ENCODE results near the gene GALNT17.
"Not testable (repeated sequence)": the region's sequence is repeated elsewhere in the genome, so short reads cannot be mapped to it uniquely, and the experiment has no call there.

The GALNT17 gene

DNA sequence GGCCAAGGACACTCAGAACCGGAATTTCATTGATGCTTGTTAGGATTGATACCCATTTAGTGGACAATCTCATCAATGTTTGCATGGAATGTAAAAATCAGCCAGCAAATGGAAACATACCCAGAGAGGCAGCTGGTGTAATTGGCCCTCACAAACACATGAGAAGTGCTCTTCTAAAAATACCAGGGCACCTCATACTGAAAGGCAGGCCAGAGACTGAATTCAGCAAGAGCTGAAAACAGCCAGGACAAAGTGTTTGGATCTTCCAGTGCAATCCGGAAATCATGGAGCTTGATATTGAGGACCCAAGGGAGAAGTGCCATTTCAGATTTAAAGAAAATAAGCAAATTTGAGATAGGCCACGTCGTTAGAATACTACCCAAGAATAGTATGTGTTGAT lies 498.6 kb downstream of the GALNT17 start:
- no peak for DNase-seq (ENCODE audit: low read depth in 2 of 2)

DNA sequence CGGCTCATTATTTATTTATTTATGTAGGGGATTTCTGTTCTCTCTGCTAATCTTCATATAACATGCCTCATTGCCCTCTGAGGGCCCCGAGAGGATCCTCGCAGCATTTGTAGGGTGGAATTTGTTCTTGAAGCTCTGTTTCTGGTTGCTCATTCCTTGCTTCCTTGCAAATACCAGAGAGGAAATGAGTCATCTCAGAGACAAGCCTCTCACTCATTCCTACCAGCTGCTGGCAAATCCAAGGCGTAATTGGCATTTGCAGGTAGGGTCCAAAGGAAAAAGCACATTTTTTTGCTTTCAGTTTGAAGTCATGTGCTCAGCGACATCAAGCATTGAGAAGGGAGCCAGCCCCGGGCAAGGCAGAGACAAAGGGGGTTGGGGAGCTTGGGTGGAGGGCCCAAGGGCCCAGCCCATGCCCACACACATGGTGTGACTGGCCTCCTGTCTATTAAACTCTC lies 501.6 kb downstream of the GALNT17 start:
- no peak for DNase-seq (ENCODE audit: low read depth in 2 of 2)

- DNase-seq (ENCODE audit: low read depth in 2 of 2), result not testable (repeated sequence)
Observed at GRCh38 chr7:71635849-71636248, 503.9 kb downstream of the GALNT17 start.

GRCh38 chr7:71636329-71636728 lies 504.4 kb downstream of the GALNT17 start:
- no peak for DNase-seq (ENCODE audit: low read depth in 2 of 2)

DNA sequence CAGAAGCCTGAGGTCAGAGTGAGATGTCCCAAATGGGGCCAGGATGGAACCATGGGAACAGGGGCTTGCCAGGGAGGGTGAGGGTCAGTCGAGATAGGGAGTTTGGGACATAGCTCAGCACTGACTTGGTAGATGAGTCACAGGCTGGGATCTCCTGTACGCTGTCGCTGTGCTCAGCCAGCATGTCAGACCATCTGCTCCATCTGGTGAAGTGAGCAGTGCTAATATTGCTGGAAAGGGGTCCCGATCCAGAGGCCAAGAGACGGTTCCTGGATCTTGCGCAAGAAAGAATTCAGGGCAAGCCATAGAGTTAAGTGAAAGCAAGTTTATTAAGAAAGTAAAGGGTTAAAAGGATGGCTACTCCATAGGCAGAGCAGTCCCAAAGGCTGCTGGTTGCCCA lies 505.6 kb downstream of the GALNT17 start:
- DNase-seq (ENCODE audit: low read depth in 2 of 2), result no peak

DNA sequence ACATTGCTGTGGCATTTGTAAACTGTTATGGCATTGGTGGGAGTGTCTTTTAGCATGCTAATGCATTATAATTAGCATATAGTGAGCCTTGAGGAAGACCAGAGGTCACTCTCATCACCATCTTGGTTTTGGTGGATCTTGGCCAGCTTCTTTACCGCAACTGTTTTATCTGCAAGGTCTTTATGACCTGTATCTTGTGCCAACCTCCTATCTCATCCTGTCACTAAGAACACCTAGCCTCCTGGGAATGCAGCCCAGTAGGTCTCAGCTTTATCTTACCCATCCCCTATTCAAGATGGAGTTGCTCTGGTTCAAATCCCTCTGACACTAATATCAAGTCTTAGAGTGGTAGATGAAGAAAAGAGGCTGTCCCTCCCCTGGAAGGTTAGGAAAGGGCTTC lies 506.2 kb downstream of the GALNT17 start:
- no peak for DNase-seq (ENCODE audit: low read depth in 2 of 2)

DNA sequence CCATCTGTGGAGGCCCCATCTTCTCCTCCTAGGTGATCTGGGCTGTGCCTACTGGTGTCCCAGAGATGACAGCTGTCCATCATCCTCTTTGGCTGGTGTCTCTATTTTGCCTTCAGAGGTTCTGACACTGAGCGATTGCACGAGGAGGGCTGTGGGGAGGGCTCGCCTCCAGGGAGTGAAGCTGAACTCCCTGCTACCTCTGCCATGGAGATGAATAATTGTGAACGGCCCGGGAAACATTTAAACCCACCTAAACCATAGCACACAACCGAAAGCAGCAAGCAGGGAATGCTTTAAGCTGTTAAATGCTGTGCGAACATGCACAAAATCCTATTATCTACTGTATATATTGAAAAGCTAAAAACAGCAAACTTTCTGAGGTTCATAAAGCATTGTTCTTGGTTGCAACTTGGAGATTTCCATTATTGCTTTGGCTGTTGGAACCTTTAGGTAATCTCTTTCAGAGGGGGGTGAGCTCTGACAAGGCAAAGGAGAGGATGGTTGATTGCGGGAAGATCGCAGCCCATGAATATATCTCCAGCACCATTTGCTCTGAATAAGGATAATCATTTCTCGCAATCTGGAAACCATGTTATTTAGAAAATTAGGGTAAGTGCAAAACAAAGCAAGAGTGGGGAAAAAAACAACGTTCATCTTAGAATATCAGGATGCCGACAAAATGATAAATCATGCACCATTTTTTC lies 507.6 kb downstream of the GALNT17 start:
- DNase-seq (ENCODE audit: low read depth in 2 of 2), result no peak

DNA sequence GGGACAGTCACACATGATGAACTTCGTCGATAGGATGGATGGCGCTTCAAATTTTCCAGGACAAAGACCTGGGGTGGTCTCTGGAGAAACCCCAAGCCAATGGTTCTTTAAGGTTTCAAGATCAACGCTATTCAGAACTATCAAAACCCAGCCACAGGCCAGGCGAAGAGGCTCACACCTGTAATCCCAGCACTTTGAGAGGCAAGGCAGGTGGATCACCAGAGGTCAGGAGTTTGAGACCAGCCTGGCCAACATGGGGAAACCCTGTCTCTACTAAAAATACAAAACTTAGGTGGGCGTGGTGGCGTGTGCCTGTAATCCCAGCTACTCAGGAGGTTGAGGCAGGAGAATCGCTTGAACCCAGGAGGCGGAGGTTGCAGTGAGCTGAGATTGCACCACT lies 511.1 kb downstream of the GALNT17 start:
- DNase-seq (ENCODE audit: low read depth in 2 of 2), result not testable (repeated sequence)

GRCh38 chr7:71645836-71646235 lies 513.9 kb downstream of the GALNT17 start:
- no peak for DNase-seq (ENCODE audit: low read depth in 2 of 2)

GRCh38 chr7:71649812-71650211 lies 517.9 kb downstream of the GALNT17 start:
- no peak for DNase-seq (ENCODE audit: low read depth in 2 of 2)

DNA sequence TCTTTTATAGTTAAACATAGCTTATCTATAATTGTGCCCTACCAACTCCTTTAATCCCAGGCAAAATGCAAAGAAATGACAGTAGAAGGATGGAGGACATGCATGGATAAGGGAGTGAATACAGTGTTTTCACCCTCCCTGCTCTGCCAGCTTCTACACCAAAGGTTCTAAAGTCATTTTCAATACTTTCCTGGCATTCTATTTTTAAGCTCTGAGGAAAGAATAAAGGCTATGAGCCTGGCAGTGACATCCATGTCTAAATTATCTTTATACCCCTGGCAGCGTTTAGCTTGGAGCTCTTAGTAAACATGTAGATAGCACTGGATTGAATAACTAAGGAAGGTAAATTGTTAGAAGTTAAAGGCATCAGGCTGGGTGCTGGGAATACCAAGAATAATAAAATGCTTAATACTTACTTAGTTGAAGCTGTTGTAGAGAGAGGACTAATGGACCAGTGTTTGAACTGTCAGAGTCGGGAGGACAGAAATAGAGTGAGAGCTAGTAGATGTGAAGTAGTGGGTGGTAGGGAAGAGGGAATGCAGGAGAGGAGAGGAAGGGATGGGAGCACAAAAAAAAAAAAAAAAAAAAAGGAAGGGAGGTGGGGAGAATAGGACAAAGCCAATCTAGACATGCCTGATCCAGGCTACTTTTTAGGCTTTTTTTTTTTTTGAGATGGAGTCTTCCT lies 518.9 kb downstream of the GALNT17 start:
- DNase-seq (ENCODE audit: low read depth in 2 of 2), result no peak

- DNase-seq (ENCODE audit: low read depth in 2 of 2), result no peak
Observed at GRCh38 chr7:71652510-71652909, 520.6 kb downstream of the GALNT17 start.

DNA sequence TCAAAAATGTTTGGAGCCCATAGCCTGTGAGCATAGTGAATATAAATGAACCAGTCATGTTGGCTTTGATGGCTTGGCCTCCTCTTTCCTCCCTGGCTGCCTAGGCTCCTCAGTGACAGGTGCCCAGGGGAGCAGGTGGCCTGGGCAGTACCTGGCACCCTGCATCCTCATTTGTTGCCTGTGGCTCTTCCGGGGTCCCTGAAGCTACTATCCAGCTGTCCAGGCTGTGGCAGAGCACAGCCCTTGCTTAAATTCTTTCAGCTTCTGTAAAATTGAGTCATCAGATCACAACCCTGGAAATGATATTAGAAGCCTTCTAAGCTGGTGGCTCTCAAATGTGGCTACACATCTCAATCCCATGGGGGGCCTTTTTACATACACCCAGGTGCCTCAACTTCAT lies 525.4 kb downstream of the GALNT17 start:
- no peak for DNase-seq (ENCODE audit: low read depth in 2 of 2)

DNA sequence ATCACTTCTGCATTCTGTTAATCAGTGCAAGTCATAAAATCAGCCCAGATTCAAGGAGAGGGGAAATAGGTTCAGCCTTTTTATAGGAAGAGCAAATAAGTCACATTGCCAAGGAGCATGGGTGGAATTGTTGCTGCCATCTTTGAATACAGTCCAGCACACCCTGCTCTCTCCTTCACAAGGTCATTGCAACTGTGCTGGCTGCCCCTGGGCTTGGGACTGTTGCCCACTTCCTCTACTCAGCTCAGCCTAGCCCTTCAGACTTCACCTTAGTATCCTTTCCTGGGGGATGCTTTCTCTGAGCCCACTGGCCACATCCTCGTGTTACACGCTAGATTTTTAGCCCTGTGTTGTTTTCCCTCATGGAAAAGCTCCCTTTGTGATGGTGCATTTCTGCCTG lies 527.7 kb downstream of the GALNT17 start:
- no peak for DNase-seq (ENCODE audit: low read depth in 2 of 2)

- DNase-seq (ENCODE audit: low read depth in 2 of 2), result no peak
Observed at GRCh38 chr7:71661671-71662224, 529.8 kb downstream of the GALNT17 start.

- DNase-seq (ENCODE audit: low read depth in 2 of 2), result no peak
Observed at GRCh38 chr7:71665716-71666115, 533.8 kb downstream of the GALNT17 start.

- no peak for DNase-seq (ENCODE audit: low read depth in 2 of 2)
Observed at GRCh38 chr7:71668572-71668971, 536.6 kb downstream of the GALNT17 start.

- no peak for DNase-seq (ENCODE audit: low read depth in 2 of 2)
Observed at GRCh38 chr7:71679480-71679879, 547.5 kb downstream of the GALNT17 start.

DNA sequence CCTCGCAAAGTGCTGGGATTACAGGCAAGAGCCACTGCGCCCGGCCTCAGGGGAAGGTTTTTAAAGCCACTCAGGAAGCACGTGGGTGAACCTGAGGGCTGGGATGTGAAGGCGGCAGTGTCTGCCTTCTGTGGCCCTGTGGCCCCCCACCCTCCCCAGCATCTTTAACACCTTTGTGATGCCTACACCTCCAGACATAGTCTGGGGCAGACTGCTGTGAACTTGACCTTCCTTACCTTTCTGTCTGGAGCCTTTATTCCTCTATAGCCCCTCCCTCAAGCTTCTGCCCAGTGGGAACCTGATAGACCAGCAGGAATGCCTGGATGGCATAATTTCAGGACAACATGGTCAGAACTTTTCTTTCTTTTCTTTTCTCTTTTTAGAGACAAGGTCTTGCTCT lies 550.2 kb downstream of the GALNT17 start:
- DNase-seq (ENCODE audit: low read depth in 2 of 2), result no peak

DNA sequence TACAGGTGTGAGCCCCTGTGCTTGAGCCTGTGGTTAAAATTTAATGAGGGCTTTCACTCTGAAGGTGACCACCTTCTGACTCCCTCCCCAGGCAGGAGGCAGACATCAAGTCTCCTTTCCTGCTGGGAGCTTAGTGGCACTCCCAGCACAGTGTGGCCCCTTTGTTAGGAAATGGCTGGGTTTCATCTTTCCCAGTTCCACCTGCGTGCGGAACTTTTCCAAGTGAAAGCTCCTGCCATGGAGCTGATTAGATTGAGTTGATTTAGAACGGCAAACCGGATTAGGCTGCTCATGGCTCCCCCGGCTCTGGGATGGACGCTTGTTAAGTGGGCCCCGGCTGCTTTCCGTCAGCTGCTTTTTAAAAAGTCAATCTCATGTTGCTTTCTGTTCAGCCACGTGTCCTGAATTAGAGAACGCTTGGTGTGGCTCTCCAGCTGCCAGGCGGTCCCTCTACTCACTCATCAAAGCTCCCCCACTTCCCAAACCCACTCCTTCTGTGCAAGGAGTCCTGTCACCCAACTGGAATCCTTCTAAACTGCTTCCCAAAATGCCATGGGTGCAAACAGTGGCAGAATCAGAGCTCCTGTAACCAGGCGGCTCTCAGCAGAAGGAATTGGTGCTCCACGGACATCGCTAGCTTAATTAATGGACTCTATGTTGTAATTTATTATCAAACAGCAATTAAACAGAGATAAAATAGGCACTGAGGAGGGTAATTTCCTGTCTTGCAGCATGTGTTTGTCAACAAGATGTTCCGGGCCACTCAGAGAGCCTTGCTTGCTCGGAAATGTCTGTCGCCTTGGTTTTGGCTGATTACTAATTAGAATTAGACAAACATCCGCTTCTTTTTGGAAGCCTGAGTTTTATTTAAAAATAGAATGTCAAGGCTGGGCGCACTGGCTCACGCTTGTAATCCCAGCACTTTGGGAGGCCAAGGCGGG lies 551.2 kb downstream of the GALNT17 start:
- DNase-seq (ENCODE audit: low read depth in 2 of 2), result no peak

DNA sequence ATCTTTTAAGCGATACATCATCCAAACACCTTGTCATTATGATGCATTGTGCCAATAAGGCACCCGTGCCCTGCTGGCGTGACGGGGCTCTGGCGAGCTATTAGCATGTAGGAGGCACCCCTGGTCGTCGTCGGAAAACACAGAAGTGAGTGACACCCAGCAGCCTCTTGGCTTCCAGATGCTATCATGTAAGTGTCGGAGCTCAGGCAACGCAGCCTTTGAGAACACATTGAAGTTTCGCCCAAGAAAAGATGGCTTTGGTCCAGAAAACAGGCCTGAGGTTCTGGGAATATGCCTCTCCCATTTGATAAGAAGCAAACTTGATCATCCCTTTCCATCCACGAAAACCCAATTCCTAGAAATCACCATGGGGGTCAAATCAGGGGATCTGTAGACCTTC lies 555.3 kb downstream of the GALNT17 start:
- DNase-seq (ENCODE audit: low read depth in 2 of 2), result no peak
